NB4 (cell line): ENCODE measurements around the gene CBX2.

ENCODE experiments used
- CTCF ChIP-seq: IDR thresholded peaks from one replicate; pipeline ENCODE4 v1.5.1; 2012; ENCODE audit warnings: low read depth, low read length
- MAX ChIP-seq: IDR thresholded peaks from 2 replicates; pipeline ENCODE4 v1.6.1; 2011; ENCODE audit warnings: low read depth, low read length
- MYC ChIP-seq: IDR thresholded peaks from 2 replicates; pipeline ENCODE4 v1.6.1; 2011; ENCODE audit warnings: low read depth, low read length
- POLR2A ChIP-seq: IDR thresholded peaks from 2 replicates; pipeline ENCODE4 v1.6.1; 2011; ENCODE audit warnings: mild to moderate bottlenecking; ENCODE audit not compliant: insufficient read length; ENCODE audit errors: extremely low read depth

GRCh38 chr17:79745641-79746105 is 32.3 kb upstream of the CBX2 start:
- no peak for TF ChIP-seq CTCF
- TF ChIP-seq MAX: no peak
- no peak for TF ChIP-seq POLR2A
- TF ChIP-seq MYC: no peak
